ENCODE results near the gene KRTAP10-12.
"Not testable (repeated sequence)": the region's sequence is repeated elsewhere in the genome, so short reads cannot be mapped to it uniquely, and the experiment has no call there.

KRTAP10-12 gene, protein sequence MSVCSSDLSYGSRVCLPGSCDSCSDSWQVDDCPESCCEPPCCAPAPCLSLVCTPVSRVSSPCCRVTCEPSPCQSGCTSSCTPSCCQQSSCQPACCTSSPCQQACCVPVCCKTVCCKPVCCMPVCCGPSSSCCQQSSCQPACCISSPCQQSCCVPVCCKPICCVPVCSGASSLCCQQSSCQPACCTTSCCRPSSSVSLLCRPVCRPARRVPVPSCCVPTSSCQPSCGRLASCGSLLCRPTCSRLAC

DNA sequence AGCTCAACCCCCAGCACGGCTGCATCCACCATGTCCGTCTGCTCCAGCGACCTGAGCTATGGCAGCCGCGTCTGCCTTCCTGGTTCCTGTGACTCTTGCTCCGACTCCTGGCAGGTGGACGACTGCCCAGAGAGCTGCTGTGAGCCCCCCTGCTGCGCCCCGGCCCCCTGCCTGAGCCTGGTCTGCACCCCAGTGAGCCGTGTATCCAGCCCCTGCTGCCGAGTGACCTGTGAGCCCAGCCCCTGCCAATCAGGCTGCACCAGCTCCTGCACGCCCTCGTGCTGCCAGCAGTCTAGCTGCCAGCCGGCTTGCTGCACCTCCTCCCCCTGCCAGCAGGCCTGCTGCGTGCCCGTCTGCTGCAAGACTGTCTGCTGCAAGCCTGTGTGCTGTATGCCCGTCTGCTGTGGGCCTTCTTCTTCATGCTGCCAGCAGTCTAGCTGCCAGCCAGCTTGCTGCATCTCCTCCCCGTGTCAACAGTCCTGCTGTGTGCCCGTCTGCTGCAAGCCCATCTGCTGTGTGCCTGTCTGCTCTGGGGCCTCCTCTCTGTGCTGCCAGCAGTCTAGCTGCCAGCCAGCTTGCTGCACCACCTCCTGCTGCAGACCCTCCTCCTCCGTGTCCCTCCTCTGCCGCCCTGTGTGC lies at the start of gene KRTAP10-12:
KRTAP10-12 (plus strand) TSS at position 1 of the 639 bp plus-strand sequence; CDS start at position 31, 30 bp downstream.
- DNase-seq: not testable (repeated sequence)

DNA sequence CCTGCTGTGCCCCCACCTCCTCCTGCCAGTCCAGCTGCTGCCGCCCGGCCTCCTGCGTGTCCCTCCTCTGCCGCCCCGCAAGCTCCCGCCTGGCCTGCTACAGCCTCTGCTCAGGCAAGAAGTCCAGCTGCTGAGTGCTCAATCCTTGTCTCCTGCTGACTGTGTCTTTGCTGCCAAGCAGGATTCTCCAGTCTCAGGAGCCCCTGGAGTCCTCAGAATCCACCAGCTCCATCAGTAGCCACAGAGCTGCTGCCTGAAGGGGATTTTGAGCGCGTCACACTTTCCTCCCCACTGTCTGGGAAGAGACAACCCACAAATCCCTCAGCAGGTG lies 49.8 kb upstream of the KRTAP10-12 start:
- no peak for DNase-seq

DNA sequence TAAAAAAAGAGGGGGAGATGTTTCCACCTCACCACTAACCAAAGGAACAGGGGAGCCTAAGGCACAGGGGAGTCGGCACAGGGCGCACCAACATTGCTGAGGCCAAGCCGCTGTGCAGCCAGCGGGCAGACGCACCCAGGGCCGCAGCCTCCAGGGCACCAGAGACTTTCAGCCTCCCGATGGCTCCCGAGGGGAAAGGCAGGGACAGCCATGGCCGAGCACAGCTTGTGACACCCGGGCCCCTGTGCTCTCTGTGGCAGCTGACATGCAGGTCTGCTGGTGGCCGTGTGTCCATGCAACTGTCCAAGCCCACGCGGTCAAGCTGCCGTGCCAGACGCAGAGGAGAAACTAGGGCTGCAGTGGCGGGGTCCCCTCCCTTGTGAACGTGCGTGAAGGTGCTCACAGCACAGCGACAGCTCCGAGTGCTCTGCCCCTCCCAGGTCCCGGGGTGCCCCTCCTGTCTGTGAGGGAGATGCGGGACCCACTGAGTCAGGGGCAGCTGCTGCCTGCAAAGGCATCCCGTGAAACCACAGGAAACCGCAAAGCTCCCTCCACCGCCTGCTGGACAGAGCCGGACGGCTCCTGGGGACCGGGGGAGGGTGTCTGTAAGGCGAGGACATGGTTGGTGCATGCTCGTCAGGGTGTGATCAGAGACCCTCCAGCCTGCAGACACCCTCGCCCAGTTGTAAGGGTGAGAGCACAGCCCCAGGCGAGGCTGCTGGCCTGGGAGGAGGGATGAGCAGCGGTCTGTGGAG lies 48.2 kb upstream of the KRTAP10-12 start:
- no peak for DNase-seq

DNA sequence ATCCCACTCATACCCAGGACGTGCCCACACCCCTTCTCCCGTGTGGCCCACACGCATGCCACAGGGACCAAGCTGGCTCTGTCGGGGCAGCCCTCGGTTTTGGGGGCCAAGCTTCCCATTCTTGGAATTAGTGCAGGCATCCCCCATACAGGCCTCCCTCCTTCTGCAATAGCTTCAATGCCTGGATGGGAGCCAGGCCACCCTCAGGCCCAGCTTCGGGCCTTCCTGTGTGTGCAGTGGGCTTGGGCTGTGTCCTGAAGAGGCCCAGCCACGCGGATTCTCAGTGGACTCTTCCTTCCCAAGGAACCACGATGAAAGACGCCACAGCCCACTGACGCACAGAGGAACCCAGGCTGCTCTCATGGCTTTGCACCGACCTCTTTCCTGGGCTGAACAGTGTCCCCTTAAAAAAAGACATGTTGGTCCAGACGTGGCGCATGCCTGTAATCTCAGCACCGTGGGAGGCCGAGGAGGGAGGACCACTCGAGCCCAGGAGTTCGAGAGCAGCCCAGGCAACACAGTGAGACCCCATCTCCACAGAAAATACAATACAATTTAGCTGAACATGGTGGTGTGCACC lies 47.4 kb upstream of the KRTAP10-12 start:
- DNase-seq: no peak

DNA sequence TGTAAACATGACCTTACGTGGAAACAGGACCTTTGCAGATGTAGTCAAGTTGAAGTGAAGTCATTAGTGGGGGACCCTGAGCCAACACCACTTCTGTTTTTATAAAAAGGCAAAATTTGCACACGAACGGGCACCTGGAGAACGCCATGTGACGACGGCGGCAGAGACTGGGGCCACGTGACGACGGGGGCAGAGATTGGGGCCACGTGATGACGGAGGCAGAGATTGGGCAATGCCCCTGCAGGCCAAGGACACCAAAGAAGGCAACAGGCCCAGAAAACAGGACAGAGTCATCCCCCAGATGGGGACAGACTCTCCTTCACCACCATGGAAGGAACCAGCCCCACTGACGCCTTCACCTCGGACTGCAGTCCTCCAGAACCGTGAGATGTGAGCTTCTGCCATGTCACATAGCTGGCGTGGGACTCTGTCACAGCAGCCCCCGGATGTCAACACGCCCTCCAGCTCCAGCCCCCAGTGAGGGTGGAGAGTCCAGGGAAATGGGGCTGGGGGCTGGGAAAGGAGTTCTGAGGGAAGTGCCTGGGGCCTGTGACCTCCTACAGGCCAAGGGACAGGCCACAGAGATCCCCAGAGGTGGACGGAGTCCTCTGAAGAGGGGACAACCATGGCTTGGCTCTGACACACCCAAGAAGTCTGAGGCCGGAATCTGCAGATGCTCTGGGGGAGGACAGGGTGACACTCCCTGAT lies 46.6 kb upstream of the KRTAP10-12 start:
- DNase-seq: no peak

DNA sequence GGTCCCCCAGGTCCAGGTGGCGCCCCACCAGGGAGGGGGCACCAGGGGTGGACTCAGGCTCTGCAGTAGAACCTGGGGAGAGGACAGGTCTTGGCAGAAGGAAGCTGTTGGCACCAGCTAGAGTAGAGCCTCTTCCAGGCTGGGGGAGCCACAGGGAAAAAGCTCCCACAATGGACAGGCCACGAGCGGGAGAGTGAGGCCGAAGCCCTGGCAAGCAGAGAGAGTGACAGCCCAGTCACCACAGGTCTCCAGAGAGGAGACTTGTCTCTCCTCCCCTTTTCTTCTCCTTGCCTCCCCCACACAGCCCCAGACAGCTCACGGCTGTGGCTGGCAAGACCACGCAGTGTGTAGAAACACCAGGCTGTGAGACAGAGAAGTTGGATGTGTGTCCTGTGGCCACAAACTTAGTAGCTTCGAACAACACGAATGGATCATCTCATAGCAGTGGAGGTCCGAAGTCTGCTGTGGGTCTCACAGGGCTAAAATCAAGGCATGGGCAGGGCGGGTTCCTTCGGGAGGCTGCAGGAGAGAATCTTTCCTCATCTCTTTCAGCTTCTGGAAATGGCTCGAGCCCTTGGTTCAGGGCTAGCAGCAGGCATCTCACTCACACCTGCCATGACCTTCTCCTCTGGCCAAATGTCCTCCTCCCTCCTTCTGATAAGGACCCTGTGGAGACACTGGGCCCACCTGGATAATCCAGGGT lies 45.8 kb upstream of the KRTAP10-12 start:
- peak; percentile 68 for DNase-seq

DNA sequence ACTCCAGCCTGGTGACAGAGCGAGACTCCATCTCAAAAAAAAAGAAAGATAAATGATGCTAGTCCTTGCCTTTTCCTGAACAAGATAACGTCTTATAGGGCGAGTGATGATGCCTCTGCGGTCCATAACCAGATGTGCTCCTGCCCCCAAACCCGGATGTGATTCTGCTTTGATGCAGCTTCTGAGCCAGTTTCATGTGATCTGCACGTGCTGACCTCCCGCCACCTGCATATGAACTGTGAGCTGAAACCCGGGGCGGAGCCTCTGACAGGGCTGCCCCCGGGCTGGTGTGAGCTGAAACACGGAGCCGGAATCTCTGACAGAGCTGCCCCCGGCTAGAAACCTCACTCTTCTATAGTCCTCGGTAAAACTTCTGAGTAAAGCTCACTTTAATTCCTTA lies 43.8 kb upstream of the KRTAP10-12 start:
- DNase-seq: no peak

DNA sequence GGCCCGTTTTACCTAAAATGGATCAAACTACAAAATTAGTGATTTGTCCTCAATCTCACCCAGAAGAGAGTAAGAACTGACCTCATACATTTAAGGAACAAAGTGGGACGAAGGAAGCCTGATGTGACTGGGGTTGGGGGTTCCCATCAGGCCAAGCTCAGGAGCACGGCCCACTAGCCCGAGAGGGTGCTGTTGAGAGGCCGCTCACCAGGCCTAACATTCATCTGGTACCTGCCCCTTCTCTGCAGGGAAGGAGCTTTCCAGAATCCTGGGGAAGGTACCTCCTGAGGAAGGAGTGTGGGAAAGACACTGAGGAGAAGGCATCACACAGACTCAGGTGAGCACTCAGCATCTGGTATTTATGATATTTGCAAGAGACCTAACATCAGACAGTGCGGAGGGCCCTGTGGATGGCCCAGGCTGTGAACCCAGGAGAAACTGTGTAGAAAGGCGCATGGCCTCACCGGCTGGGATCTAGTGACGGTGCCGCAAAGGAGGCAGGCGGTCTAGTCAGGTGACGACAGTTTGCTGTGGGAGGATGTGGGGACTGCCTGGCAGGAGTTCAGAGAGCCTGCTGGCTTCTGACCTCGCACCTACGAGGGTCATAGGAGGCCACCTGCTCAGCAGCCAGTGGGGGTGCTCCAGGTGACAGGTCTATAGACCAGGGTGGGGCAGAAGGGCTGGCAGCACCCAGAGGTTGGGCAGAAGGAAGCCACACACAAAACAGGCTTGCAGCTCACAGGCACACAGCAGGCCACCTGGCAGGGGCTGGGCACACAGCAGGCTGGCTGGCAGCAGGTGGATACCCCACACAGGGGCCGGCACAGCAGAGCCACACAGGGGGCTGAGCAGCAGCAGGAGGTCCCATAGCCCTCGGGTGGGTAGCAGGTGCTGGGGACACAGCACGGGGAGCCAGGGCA lies 43.1 kb upstream of the KRTAP10-12 start:
- no peak for DNase-seq

DNA sequence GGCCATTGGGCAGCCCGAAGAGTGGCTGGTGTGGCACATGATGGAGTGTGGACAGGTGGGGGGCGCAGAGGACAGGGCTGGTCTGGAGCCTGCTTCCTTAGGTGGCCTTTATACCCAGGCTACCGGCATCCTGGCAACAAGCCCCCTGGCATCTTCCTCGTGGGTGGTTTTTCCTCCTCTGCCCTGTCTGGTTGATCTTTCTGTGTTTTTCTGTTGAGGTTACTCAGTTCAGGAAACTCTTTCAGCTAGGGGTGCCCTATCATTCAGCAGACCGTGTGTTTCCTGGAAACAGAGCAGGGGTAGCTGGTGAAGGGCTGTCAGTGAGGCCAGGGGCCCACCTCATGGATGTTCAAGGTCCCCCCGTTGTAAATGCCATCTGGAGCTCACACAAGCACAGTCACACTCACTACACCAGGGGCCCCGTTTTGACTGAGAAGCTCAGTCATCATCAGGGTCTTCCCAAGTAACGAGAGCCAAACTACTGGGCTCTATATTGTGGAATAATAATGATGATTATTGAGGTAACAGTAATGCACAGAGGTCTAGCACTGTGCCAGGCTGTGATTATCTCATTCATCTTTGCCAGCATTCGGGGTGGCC lies 42.3 kb upstream of the KRTAP10-12 start, which contains the start of gene KRTAP12-4:
KRTAP12-4 (minus strand) TSS at position 84 of the 600 bp plus-strand sequence; CDS start at position 39, 45 bp downstream.
- DNase-seq: no peak

DNA sequence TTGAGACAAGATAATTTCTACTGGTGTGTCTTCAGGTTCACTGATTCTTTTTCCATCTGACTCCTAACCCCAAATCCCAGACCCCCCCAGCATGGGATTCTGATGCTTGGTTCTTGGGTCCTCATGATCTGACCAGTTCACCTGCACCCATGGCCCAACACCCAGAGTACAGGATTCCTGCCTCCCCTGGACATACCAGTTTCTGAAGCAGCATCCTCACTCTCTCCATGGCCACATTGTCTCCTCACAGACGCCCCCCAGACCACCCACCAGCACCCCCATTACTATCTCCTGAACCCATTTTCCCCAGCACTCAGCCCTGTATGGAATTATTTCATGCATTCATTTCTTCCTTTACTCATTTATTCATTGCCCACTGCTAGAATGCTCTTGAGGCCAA lies 40.1 kb upstream of the KRTAP10-12 start:
- no peak for DNase-seq

DNA sequence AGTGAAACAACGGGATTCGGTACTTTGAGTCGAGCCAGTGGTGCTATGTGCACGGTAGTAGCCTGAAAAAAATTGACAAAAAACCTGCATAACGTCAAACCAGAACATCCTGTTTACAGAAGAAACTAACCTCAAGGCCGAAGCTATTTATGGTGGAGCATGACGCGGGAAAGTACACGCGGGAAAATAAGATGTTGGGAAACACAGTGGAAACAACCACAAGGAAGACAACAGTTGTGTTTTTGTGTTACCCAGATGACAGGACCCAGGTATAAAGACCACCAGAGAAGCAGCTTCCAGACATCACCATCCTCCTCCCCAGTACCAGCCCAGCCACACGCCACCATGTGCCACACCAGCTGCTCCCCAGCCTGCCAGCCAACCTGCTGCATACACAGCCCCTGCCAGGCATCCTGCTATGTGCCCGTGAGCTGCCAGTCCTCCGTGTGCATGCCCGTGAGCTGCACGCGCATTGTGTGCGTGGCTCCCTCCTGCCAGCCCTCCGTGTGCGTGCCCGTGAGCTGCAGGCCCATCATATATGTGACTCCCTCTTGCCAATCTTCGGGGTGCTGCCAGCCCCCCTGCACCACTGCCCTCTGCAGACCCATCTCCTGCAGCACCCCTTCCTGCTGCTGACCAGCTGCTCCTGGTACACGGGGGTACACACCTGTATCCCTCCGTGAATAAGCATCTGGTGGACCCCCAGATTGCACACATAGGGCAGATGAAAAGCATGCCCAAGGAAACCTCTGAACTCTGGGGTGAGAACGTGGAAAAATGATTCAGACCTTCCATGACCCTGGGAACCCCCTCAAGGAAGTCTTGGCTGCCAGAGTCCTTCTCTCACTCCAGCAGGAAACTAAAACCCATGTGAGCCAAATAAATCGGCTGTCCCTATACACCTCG lies 39.1 kb upstream of the KRTAP10-12 start, which contains the start of gene KRTAP12-3:
KRTAP12-3 (plus strand) TSS at position 298 of the 906 bp plus-strand sequence; CDS start at position 346, 48 bp downstream.
- peak; percentile 68 for DNase-seq

DNA sequence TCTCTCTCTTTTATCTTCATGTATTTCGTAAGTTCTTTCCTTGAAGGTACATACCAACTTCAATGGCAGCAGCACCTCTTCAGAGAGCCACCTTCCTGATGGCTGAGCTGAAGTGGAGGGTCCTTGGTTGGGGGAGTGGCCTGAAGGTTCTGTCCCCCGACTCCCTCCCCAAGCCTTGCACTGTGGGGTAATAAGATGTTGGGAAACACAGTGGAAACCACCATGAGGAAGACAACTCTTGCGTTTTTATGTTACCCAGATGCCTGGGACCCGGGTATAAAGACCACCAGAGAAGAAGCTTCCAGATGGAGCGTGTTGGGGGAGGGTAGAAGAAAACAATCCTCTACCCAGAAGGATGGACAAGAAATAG lies 38.4 kb upstream of the KRTAP10-12 start:
- DNase-seq: peak; percentile 72

DNA sequence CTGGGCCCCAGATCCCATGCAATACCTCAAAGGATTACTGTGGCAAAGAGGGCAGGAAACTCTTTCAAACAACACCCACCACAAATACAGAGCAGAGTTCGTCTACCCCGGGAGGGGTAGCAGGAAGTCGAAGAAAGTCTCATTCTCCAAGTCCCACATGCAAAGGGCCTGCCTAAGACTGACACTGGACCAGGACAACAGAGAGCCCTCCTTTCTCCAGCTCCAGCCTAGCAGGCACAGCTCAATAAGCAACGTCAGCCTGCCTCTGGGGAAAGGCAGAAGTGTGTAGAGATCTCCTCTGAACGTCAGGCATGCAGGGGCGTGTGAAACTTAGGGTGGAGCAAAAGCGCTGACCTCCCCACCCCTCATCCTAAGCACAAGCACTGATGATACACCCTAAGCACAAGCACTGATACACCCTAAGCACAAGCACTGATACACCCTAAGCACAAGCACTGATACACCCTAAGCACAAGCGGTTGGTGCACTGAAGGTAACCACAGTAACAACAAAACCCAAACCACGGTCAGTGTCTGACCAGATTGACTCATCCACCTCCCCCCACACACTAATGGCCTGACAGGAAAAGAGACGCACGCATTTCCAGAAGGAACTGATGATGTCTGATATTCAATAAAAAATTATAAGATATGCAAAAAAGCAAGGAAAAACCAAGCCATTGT lies 37.9 kb upstream of the KRTAP10-12 start:
- peak; percentile 72 for DNase-seq

DNA sequence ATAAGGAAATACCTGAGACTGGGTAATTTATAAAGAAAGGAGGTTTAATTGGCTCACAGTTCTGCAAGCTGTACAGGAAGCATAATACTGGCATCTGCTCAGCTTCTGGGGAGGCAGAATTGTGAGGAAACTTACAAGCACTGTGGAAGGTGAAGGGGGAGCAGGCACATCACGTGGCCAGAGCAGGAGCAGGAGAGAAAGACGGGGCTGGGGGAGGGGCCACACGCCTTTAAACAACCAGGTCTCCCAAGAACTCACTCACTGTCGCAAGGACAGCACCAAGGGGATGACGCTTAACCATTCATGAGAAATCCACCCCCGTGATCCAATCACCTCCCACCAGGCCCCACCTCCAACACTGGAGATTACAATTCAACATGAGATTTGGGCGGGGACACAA lies 35.4 kb upstream of the KRTAP10-12 start:
- not testable (repeated sequence) for DNase-seq

DNA sequence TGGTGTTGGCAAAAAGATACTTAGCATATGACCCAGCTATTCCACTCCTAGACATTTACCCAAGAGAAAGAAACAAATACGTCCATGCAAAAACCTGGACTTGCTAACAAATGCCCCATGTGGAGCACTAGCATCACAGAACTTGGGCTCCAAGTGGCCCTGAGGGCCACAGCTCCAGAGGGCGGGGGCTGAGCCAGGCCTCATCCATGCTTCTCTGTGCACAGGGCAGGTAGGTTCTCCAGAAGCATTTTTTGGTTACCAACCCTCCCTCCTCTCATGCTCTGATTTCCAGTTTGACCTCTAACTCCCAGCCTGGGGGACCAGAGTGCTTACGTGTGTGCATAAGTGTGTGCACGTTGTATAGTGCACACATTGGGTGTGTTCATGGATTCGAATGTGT lies 32.3 kb upstream of the KRTAP10-12 start:
- DNase-seq: no peak

DNA sequence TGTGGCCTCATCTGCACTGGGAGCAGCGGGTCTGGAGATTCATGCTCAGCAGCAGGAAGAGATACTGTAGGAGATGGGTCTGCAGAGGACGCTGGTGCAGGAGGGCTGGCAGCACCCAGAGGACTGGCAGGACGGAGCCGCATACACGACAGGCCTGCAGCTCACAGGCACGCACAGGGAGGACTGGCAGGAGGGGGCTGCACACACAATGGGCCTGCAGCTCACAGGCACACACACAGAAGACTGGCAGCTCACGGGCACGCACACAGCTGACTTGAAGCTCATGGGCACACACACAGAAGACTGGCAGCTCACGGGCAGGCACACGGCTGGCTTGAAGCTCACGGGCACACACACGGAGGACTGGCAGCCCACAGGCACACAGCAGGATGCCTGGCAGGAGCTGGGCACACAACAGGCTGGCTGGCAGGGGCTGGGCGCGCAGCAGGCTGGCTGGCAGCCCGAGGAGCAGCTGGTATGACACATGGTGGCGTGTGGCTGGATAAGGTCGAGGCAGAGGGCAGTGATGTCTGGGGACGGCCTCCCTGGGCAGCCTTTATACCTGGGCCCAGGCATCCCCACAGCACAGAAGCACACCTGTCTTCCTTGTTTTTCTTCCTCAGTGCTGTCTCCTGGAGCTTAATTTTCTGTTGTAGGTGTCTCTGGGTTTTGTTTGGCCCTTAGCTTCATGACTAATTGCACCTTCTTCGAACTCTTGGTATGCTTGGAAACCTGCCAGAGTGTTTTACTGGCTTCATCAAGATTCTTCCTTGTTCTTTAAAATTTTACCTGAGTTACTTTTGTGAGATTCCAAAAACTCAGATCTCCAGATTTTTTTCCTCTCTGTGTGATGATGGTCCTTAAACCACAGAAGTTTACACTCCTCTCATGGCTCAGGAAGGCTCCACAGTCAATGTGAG lies 30.3 kb upstream of the KRTAP10-12 start, which contains the start of gene KRTAP12-2:
KRTAP12-2 (minus strand) TSS at position 527 of the 920 bp plus-strand sequence; CDS start at position 486, 41 bp downstream.
- DNase-seq: no peak

DNA sequence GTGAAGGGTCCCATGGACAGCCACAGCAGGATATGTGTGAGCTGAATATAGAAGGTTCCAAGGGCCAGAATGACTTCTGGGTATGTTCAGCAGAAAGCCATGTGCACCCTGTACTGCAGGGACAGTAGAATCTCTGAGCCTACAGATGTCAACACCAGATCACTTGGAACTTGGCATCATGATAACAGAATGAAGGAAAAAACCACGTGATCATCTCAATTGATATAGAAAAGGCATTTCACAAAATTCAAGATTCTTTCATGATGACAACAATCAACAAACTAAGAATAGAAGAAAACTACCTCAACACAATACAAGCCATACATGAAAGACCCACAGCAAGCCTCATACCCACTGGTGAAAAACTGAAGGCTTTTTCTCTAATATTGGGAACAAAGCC lies 29.4 kb upstream of the KRTAP10-12 start:
- DNase-seq: no peak
